ENCODE measurements around the gene DMXL2.
"Not testable (repeated sequence)": the region's sequence is repeated elsewhere in the genome, so short reads cannot be mapped to it uniquely, and the experiment has no call there.

The DMXL2 gene

GRCh38 chr15:51576911-51577500 lies 45.6 kb downstream of the DMXL2 start:
- DNase-seq (ENCODE audit: low spot score), result no peak

- no peak for DNase-seq (ENCODE audit: low spot score)
These were observed 46.2 kb downstream of the DMXL2 start for GRCh38 chr15:51576286-51576850.

DNA sequence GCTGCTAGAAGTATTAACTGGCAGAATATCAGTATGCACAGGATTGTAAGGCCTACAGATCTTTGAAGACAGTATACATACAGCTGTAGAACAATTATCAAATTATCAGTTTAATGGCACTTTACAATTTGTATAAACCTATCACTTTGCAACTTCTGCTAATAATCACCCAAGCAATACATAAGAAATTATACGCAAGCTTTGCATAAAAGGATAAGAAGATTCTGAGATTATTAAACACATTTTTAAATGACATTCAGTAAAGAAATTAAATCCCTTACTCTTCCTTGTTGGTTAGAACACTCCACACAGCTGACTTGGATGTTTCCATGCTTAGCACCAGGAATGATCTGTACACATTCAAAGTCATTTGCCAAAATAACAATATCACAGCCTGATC lies 46.8 kb downstream of the DMXL2 start:
- DNase-seq (ENCODE audit: low spot score), result no peak

- not testable (repeated sequence) for DNase-seq (ENCODE audit: low spot score)
These were observed 49.2 kb downstream of the DMXL2 start for GRCh38 chr15:51573352-51573751.

GRCh38 chr15:51568939-51569784 lies 53.4 kb downstream of the DMXL2 start:
- not testable (repeated sequence) for DNase-seq (ENCODE audit: low spot score)

DNA sequence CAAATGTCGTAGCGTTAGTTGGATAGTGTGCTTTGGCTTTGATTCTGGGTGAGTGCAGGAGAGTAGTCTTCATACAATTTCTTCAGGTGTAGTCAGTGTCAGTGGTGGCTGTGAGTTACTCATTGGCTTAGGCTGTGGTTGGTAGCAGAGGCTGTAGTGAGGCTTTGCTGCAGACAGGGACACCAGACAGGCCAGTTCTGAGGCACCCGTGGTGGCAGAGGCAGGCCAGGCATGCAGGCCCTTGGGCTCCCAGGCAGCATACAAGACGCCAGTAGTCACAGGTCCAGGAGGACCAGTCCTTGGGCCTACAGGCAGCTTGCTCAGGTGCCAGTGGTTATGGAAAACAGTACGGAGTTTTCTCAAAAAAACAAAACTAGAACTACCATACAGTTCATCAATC lies 61.3 kb downstream of the DMXL2 start:
- DNase-seq (ENCODE audit: low spot score), result no peak

GRCh38 chr15:51558876-51559275 lies 63.7 kb downstream of the DMXL2 start:
- DNase-seq (ENCODE audit: low spot score), result no peak

- no peak for DNase-seq (ENCODE audit: low spot score)
These were observed 64.2 kb downstream of the DMXL2 start for GRCh38 chr15:51558411-51558810.

DNA sequence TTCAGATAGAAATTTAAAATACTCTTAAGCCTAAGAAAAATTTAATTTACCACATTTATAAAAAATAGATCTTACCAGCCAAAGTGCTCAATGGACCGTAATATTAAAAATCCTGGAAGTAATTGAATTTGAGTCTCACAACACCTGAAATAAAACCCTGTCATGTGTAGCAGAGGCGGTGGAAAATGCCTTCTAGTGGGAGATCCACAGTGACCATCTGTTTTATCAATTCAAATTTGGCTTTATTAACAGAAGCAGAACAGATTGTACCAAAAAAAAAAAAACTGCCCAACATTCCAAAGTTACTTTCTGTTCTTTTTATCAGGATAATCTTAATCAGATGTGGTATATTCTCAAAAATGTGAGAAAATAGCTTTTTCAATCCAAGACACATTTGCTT lies 71.7 kb downstream of the DMXL2 start:
- no peak for DNase-seq (ENCODE audit: low spot score)

GRCh38 chr15:51547656-51548055 lies 74.9 kb downstream of the DMXL2 start:
- DNase-seq (ENCODE audit: low spot score), result no peak

- peak; percentile 40 for DNase-seq (ENCODE audit: low spot score)
These were observed 85.5 kb downstream of the DMXL2 start for GRCh38 chr15:51536965-51537574.

GRCh38 chr15:51533672-51534398 lies 88.7 kb downstream of the DMXL2 start:
- no peak for DNase-seq (ENCODE audit: low spot score)

GRCh38 chr15:51526955-51527354 lies 95.6 kb downstream of the DMXL2 start:
- DNase-seq (ENCODE audit: low spot score), result no peak

DNA sequence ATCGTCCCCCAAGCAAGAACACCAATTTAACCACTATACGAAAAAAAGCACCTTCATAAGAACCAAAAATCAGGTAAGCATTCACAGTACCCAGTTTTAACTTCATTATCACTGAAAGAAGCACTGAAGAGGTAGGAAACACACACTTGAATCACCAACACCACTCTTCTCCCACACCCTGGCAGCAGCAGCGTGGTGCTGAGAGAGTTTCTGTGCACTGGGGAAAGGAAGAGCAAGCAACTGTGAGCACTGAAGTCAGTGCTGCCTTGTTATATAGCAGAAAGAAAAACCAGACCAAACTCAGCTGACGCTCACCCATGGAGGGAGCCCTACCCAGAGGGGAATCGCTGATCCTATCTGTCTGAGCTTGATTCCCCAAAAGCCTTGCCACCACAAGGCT lies 98.2 kb downstream of the DMXL2 start:
- DNase-seq (ENCODE audit: low spot score), result no peak

DNA sequence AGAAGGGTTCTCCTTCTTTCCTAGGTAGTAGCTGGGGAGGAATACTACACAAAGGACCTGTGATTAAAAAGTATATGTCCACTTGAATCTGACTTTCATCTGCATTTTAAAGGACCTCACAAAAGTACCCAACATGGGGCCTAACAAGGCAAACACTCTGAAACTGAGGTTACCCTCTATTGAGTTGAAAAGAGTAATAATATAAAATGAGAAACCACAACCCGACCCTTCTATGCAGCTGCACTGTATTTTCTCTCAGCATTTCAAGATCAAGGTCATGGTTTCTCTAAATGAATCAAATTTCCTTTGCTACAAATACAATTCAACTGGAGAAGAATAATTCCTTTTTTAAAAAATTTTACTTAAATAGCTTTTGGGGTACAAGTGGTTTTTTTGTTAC lies 106.3 kb downstream of the DMXL2 start:
- DNase-seq (ENCODE audit: low spot score), result no peak

DNA sequence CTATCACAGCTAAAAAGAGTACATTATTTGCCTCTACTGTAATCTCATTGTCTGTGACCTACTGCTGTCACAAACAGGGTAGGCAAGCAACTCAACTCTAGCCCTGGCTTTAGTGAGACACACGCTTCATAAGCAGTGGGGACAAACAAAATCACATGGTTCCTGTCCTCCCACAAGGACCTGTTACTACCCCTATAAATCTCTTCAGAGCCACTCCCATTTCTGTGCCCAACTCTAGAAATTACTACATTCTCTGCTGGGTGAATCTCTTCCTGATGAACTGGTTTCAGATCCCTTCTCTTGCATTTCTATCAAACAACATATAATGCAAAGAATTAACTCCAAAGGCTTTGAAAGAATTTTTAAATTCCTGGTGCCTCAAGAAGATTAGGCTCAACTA lies 117.3 kb downstream of the DMXL2 start:
- no peak for DNase-seq (ENCODE audit: low spot score)

GRCh38 chr15:51503003-51503402 lies 119.6 kb downstream of the DMXL2 start:
- no peak for DNase-seq (ENCODE audit: low spot score)

GRCh38 chr15:51499379-51499976 lies 123.1 kb downstream of the DMXL2 start:
- DNase-seq (ENCODE audit: low spot score), result peak; percentile 51

- DNase-seq (ENCODE audit: low spot score), result no peak
These were observed 124.8 kb downstream of the DMXL2 start for GRCh38 chr15:51497806-51498205.

- DNase-seq (ENCODE audit: low spot score), result no peak
These were observed 126.3 kb downstream of the DMXL2 start for GRCh38 chr15:51496246-51496645.

DNA sequence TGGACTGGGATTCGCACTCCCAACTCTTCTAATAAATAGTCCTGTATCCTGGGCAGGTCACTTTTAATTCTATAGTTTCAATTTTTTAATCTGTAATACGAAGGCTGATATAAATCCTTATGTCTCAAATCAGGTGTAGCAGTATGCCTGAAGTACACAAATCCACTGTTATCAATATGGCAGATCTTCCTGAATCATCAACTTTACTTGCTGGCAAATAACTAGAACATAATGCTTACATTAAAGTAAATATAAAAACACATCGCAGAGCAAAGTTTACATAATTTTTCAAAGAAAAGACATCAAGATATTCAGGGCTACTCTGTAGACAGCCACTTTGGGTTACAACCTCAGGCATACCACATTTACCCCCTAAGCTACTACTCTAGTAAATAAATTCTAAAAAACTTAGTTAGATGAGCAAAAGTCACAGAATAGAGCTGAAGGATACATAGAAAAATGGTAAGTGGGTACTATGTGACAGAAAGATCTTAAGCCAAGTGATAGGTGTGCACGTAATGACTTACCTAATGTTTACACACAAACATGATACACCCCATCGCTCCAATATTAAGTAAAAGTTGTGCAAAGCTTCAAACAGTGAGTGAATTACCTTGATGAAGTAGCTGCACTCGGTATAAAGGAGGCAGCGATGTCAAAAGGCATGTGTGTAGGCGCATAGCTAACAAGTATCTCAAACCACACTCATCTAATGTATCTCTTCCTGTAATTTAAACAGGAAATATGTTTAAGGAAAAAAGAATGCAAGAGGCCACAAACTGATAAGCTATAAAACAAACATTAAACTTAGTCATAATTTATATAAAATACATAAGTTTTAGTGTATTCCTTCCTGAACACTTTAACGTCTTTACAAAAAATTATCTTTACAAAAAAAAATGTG lies 127.9 kb downstream of the DMXL2 start:
- no peak for DNase-seq (ENCODE audit: low spot score)

Measured in NAMALWA (cell line).